HepG2 (cell line): Measurements from ENCODE around the gene UBE4A. TPM values are rescaled to one million over a fixed set of nuclear protein-coding genes. Genes with fewer than 3 reads are reported as not detected.
A peak's percentile ranks its signal among the peaks of the same experiment; 100 is the strongest.

Source experiments
- BHLHE40 ChIP-seq: IDR thresholded peaks from 2 replicates; pipeline ENCODE4 v1.6.1; 2011; ENCODE audit warnings: low read length, improper control_type of control experiment
- CREM ChIP-seq, 2 experiments: sonication (generic) in 1 of 2; formaldehyde crosslinking in 1 of 2; IDR thresholded peaks; 2 replicates each; pipeline versions ENCODE4 v1.4.0 to v1.6.1; 2016 to 2020; ENCODE audit warnings: antibody characterized with exemption in 1 of 2, mild to moderate bottlenecking in 1 of 2, missing genetic modification reagents in 1 of 2
- ELF3 ChIP-seq: IDR thresholded peaks from 2 replicates; pipeline ENCODE4 v1.6.1; 2016; ENCODE audit warnings: missing genetic modification reagents, missing compliant biosample characterization
- FOXK2 ChIP-seq: fragments of 450-650 bp; IDR thresholded peaks from 2 replicates; pipeline ENCODE4 v1.6.1; 2016
- HHEX ChIP-seq: IDR thresholded peaks from 2 replicates; pipeline ENCODE4 v1.6.1; 2016; ENCODE audit warnings: control low read depth
- NFE2 ChIP-seq: sonication (generic); formaldehyde crosslinking; IDR thresholded peaks from 2 replicates; pipeline ENCODE4 v1.4.0; 2020; ENCODE audit warnings: missing genetic modification reagents
- ONECUT2 ChIP-seq: sonication (generic); formaldehyde crosslinking; IDR thresholded peaks from 2 replicates; pipeline ENCODE4 v1.4.0; 2020; ENCODE audit warnings: missing genetic modification reagents
- PAWR ChIP-seq: sonication (generic); formaldehyde crosslinking; IDR thresholded peaks from 2 replicates; pipeline ENCODE4 v1.4.0; 2020; ENCODE audit warnings: missing genetic modification reagents, mild to moderate bottlenecking, borderline replicate concordance
- PITX1 ChIP-seq: sonication (generic); formaldehyde crosslinking; IDR thresholded peaks from 2 replicates; pipeline ENCODE4 v1.5.1; 2020; ENCODE audit warnings: mild to moderate bottlenecking, missing genetic modification reagents
- SALL1 ChIP-seq: sonication (generic); formaldehyde crosslinking; IDR thresholded peaks from 2 replicates; pipeline ENCODE4 v1.8.0; 2022; ENCODE audit warnings: mild to moderate bottlenecking, missing genetic modification reagents
- U2AF2 ChIP-seq: fragments of 200-400 bp; formaldehyde crosslinking; IDR thresholded peaks from 2 replicates; pipeline ENCODE4 v1.6.1; 2017; ENCODE audit warnings: low read depth, mild to moderate bottlenecking, low read length
- ZNF430 ChIP-seq: sonication (generic); formaldehyde crosslinking; IDR thresholded peaks from 2 replicates; pipeline ENCODE4 v1.9.0; 2021; ENCODE audit warnings: mild to moderate bottlenecking, missing genetic modification reagents
- ZNF530 ChIP-seq: sonication (generic); formaldehyde crosslinking; IDR thresholded peaks from 2 replicates; pipeline ENCODE4 v1.5.0; 2020; ENCODE audit warnings: low read depth, mild to moderate bottlenecking, missing genetic modification reagents
- ZNF652 ChIP-seq: IDR thresholded peaks from 2 replicates; pipeline ENCODE4 v1.6.1; 2016; ENCODE audit warnings: low read depth, borderline replicate concordance
- polyA plus RNA-seq, 8 experiments: library from polyadenylated mRNA; depleted of rRNA in 3 of 8; stranded (reverse) in 7 of 8; unstranded in 1 of 8; fragments of >200 nt; fragmentation: Illumina TruSeq in 4 of 8; extraction: Trizol in 4 of 8; gene quantifications; 2 replicates each; pipeline versions ENCODE4 v1.2.1 to v1.2.3, GENCODE V29; 2011 to 2016; ENCODE audit warnings: low read depth in 4 of 8, missing spikeins in 1 of 8, mixed read lengths in 1 of 8; ENCODE audit not compliant: insufficient read depth in 1 of 8
- total RNA-seq, 5 experiments: library from RNA; depleted of rRNA; stranded (reverse); fragments of >200 nt; fragmentation: Illumina TruSeq; extraction: Trizol; gene quantifications; 2 replicates each; pipeline ENCODE4 v1.2.3, GENCODE V29; 2016; ENCODE audit warnings: low read depth in 1 of 5
- TF ChIP-seq, protein P1 (sequence below), 2 experiments: sonication (generic) in 1 of 2; formaldehyde crosslinking in 1 of 2; IDR thresholded peaks; 2 replicates each; pipeline versions ENCODE4 v1.6.1 to v1.9.0; 2014 to 2022; ENCODE audit warnings: antibody characterized with exemption in 1 of 2, borderline replicate concordance in 1 of 2, inconsistent platforms in 1 of 2, low read depth in 1 of 2, missing genetic modification reagents in 1 of 2
- TF ChIP-seq, protein P2 (sequence below): sonication (generic); formaldehyde crosslinking; IDR thresholded peaks from 2 replicates; pipeline ENCODE4 v1.4.0; 2020; ENCODE audit warnings: missing genetic modification reagents, mild to moderate bottlenecking, borderline replicate concordance
- TF ChIP-seq, protein P3 (sequence below): sonication (generic); formaldehyde crosslinking; IDR thresholded peaks from 2 replicates; pipeline ENCODE4 v1.9.0; 2021; ENCODE audit warnings: missing genetic modification reagents, borderline replicate concordance
- TF ChIP-seq, protein P4 (sequence below): sonication (generic); formaldehyde crosslinking; IDR thresholded peaks from 2 replicates; pipeline ENCODE4 v1.5.1; 2020; ENCODE audit warnings: missing genetic modification reagents, mild to moderate bottlenecking, borderline replicate concordance

UBE4A gene
- total and polyA plus RNA-seq, 2 of the 13 experiments (the other 11 are each of a cell fraction or from before 2014, with no cell fraction given), result 15.1 to 32.7 TPM

DNA sequence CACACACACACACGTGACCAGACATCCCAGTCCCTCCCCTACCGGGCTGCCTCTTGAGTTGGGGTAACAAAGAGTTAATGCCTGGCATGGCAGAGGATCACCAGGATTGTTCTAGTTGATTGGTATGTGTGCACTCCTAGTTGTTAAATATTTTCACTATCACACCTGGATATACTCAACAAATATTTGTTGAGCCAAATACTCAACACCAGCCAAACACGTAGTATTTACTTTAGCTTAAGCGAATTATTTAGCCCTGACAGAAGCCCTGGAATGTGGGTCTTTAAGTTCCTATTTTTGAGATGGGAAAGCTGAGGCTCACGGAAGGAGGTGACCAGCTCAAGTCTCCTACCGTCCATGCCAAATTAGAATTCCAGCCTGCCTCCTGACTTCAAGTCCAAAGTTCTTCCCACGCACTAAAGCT, 44.4 kb upstream of the UBE4A start (continued):
- TF ChIP-seq, protein P1, sequence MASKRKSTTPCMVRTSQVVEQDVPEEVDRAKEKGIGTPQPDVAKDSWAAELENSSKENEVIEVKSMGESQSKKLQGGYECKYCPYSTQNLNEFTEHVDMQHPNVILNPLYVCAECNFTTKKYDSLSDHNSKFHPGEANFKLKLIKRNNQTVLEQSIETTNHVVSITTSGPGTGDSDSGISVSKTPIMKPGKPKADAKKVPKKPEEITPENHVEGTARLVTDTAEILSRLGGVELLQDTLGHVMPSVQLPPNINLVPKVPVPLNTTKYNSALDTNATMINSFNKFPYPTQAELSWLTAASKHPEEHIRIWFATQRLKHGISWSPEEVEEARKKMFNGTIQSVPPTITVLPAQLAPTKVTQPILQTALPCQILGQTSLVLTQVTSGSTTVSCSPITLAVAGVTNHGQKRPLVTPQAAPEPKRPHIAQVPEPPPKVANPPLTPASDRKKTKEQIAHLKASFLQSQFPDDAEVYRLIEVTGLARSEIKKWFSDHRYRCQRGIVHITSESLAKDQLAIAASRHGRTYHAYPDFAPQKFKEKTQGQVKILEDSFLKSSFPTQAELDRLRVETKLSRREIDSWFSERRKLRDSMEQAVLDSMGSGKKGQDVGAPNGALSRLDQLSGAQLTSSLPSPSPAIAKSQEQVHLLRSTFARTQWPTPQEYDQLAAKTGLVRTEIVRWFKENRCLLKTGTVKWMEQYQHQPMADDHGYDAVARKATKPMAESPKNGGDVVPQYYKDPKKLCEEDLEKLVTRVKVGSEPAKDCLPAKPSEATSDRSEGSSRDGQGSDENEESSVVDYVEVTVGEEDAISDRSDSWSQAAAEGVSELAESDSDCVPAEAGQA (IDR thresholded peaks at IDR 0.05; ENCODE audit: low read depth), result no peak
- TF ChIP-seq, protein P1 (CRISPR knock-in tag; IDR thresholded peaks at IDR 0.05; ENCODE audit: borderline replicate concordance), result no peak
- TF ChIP-seq HHEX (CRISPR knock-in tag) (peak; percentile 96), PITX1 (peak; percentile 96), CREM (IDR thresholded peaks at IDR 0.05) (peak; percentile 23; the same call in 1 of the 2 replicates), CREM (CRISPR knock-in tag; IDR thresholded peaks at IDR 0.05) (no peak), ELF3 (CRISPR knock-in tag) (no peak), ONECUT2 (CRISPR knock-in tag) (no peak), BHLHE40 (no peak), NFE2 (CRISPR knock-in tag) (no peak), ZNF430 (no peak), FOXK2 (no peak), ZNF530 (CRISPR knock-in tag) (no peak), PAWR (CRISPR knock-in tag) (no peak), ZNF652 (peak; percentile 93), U2AF2 (no peak), SALL1 (CRISPR knock-in tag) (no peak)
- TF ChIP-seq, protein P2, sequence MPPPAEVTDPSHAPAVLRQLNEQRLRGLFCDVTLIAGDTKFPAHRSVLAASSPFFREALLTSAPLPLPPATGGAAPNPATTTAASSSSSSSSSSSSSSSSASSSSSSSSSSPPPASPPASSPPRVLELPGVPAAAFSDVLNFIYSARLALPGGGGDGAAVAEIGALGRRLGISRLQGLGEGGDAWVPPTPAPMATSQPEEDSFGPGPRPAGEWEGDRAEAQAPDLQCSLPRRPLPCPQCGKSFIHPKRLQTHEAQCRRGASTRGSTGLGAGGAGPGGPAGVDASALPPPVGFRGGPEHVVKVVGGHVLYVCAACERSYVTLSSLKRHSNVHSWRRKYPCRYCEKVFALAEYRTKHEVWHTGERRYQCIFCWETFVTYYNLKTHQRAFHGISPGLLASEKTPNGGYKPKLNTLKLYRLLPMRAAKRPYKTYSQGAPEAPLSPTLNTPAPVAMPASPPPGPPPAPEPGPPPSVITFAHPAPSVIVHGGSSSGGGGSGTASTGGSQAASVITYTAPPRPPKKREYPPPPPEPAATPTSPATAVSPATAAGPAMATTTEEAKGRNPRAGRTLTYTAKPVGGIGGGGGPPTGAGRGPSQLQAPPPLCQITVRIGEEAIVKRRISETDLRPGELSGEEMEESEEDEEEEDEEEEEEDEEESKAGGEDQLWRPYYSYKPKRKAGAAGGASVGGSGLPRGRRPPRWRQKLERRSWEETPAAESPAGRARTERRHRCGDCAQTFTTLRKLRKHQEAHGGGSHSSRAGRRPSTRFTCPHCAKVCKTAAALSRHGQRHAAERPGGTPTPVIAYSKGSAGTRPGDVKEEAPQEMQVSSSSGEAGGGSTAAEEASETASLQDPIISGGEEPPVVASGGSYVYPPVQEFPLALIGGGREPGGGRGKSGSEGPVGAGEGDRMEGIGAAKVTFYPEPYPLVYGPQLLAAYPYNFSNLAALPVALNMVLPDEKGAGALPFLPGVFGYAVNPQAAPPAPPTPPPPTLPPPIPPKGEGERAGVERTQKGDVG, result no peak
- TF ChIP-seq, protein P3, sequence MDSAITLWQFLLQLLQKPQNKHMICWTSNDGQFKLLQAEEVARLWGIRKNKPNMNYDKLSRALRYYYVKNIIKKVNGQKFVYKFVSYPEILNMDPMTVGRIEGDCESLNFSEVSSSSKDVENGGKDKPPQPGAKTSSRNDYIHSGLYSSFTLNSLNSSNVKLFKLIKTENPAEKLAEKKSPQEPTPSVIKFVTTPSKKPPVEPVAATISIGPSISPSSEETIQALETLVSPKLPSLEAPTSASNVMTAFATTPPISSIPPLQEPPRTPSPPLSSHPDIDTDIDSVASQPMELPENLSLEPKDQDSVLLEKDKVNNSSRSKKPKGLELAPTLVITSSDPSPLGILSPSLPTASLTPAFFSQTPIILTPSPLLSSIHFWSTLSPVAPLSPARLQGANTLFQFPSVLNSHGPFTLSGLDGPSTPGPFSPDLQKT (CRISPR knock-in tag), result no peak
- TF ChIP-seq, protein P4, sequence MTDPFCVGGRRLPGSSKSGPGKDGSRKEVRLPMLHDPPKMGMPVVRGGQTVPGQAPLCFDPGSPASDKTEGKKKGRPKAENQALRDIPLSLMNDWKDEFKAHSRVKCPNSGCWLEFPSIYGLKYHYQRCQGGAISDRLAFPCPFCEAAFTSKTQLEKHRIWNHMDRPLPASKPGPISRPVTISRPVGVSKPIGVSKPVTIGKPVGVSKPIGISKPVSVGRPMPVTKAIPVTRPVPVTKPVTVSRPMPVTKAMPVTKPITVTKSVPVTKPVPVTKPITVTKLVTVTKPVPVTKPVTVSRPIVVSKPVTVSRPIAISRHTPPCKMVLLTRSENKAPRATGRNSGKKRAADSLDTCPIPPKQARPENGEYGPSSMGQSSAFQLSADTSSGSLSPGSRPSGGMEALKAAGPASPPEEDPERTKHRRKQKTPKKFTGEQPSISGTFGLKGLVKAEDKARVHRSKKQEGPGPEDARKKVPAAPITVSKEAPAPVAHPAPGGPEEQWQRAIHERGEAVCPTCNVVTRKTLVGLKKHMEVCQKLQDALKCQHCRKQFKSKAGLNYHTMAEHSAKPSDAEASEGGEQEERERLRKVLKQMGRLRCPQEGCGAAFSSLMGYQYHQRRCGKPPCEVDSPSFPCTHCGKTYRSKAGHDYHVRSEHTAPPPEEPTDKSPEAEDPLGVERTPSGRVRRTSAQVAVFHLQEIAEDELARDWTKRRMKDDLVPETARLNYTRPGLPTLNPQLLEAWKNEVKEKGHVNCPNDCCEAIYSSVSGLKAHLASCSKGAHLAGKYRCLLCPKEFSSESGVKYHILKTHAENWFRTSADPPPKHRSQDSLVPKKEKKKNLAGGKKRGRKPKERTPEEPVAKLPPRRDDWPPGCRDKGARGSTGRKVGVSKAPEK (CRISPR knock-in tag), result no peak
